Measurements from ENCODE around the gene TSPAN15.
"Not testable (repeated sequence)": the region's sequence is repeated elsewhere in the genome, so short reads cannot be mapped to it uniquely, and the experiment has no call there.

The TSPAN15 gene

GRCh38 chr10:69446650-69447151 is 4.6 kb upstream of the TSPAN15 start:
- DNase-seq (ENCODE audit: low spot score) = no peak

DNA sequence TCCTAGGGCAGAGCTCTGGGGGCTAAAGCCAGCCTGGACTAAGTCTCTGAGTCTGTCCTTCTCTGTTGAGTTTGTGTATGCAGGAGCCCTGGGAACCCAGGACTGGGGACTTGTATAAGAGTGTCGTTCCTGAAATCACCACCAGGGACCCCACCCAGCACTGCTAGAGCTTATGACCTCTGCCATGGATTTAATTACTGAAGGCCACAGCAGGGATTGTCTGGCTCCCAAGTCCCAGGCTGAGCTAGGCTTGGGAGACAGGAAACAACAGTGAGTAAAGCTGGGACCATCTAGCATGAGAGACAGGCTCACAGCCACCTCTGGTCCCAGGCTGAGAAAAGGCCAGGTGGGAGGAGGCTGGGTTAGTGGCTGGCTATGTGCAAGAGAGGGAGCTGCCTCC is 1.4 kb upstream of the TSPAN15 start:
- DNase-seq (ENCODE audit: low spot score) = peak; percentile 70

- not testable (repeated sequence) for DNase-seq (ENCODE audit: low spot score)
These were observed 870 bp upstream of the TSPAN15 start for GRCh38 chr10:69450395-69450794.

GRCh38 chr10:69451784-69452251 is 553 bp downstream of the TSPAN15 start:
- peak; percentile 67 for DNase-seq (ENCODE audit: low spot score)

GRCh38 chr10:69452676-69453415 is 1.6 kb downstream of the TSPAN15 start:
- no peak for DNase-seq (ENCODE audit: low spot score)

- DNase-seq (ENCODE audit: low spot score) = no peak
These were observed 2.5 kb downstream of the TSPAN15 start for GRCh38 chr10:69453795-69454194.

- no peak for DNase-seq (ENCODE audit: low spot score)
These were observed 3.9 kb downstream of the TSPAN15 start for GRCh38 chr10:69455006-69455763.

GRCh38 chr10:69456880-69457693 is 5.8 kb downstream of the TSPAN15 start:
- no peak for DNase-seq (ENCODE audit: low spot score)

- no peak for DNase-seq (ENCODE audit: low spot score)
These were observed 6.5 kb downstream of the TSPAN15 start for GRCh38 chr10:69457771-69458237.

GRCh38 chr10:69458430-69459100 is 7.3 kb downstream of the TSPAN15 start:
- DNase-seq (ENCODE audit: low spot score) = no peak

DNA sequence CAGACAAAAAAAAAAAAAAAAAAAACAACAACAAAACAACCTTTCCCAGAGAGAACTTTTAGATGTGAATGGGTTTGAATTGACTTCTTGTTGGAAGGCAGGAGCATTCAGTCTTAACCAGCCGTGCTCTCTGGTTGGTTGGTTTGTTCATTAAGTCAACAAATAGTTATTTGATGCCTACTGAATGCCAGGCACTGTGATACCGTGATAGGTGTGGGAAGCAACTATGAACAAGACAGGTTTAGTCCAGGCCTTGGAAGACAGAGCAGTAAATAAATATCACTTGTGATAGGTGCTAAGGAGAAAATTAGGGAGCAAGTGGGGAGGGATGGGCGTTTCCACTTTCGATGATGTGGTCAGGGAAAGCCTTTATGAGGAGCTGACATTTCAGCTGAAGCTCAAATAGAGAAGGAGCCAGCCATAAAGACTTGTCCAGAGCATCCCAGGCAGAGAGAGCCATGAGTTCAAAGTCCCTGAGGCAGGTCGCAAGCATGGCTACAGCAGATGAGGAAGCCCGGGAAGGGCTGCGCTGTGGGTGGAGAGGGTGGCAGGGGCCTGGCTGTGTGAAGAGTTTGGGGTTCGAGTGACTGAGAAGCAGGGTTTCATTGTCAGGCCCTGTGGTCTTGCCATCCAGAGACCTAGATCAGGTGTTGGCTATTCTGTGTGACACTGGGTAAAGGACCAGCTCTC is 8.0 kb downstream of the TSPAN15 start:
- no peak for DNase-seq (ENCODE audit: low spot score)

GRCh38 chr10:69459893-69460575 is 8.8 kb downstream of the TSPAN15 start:
- no peak for DNase-seq (ENCODE audit: low spot score)

- no peak for DNase-seq (ENCODE audit: low spot score)
These were observed 9.4 kb downstream of the TSPAN15 start for GRCh38 chr10:69460576-69461242.

DNA sequence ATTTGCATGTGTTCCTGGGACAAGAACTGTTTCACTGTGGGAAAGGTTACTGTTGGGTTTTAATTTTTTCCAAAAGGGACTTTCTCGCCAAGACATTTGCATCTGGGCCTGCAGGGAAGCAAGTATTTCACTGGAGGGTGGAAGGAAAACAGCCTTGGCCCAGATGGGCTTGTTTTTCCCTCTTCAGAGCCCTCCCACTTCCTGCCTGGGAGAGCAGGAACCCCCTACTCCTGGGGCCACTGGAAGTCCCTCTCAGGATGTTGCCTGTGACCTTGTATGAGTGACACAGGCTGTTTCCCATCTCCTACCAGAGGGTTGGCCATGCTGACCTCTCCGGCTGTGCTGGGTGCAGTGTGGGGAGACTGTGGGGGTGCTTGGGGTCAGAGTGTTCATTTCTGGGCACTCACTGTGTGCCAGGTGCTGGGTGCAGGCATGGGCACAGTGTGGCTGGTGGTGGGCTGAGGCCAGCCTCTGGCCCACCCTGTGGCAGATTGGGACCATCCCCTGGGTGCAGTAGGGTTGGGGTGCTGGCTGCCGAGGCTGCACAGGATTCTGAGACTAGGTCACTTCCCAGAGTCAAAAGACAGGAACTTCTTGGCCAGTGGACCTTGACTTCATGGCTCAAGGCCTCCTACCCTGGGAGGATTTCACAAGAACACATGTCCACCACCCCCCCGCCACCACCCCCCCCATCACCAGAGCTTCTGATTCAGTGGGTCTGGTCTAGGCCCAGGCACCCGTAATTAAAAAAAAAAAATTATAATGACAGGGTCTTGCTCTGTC is 10.2 kb downstream of the TSPAN15 start:
- DNase-seq (ENCODE audit: low spot score) = no peak

- no peak for DNase-seq (ENCODE audit: low spot score)
These were observed 12.6 kb downstream of the TSPAN15 start for GRCh38 chr10:69463886-69464285.

- DNase-seq (ENCODE audit: low spot score) = no peak
These were observed 13.1 kb downstream of the TSPAN15 start for GRCh38 chr10:69464401-69464800.

DNA sequence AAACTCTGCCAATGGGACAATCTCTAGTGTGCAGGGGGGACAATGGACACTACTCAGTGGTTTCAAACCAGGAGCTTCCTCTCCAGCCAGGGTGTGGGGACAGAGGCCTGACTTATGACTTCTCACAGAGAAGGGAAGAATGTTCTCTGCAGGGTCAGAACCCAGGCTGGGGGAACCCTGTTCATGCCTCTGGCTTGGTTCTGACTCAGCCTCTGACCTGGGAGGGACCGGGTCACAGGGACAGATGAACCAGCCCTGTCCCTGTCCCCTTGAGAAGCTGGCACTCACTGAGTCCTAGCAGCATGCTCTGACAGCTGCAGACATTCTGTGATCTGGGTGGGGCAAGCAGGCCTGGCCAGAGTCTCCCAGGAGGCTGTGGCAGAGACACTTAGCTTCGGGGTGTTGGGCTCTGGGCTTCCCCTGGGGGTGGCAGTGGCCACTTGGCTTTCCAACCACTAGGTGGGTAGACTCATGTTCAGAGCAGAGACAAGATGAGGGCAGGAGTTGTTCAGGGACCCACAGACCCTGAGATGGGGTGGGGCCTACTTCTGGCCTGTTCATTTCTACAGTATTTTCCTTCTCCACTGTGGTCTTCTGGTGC is 13.6 kb downstream of the TSPAN15 start:
- no peak for DNase-seq (ENCODE audit: low spot score)

GRCh38 chr10:69465457-69466157 is 14.3 kb downstream of the TSPAN15 start:
- DNase-seq (ENCODE audit: low spot score) = no peak
